K562 (cell line): ENCODE data around the gene RREB1. TPM values are rescaled to one million over a fixed set of nuclear protein-coding genes. Genes with fewer than 3 reads are reported as not detected.

Experiments used
- ATAC-seq: fragments of 200-7000 bp; cut with Tn5 transposase; 3 replicates; pipeline ENCODE4 v1.9.1; 2020; ENCODE audit warnings: moderate library complexity
- BruUV-seq: library from RNA; stranded (reverse); fragments of 400-500 nt; replicated peaks from 2 replicates; lab custom pipeline; 2021; lab: Mats Ljungman, UMichigan
- CTCF ChIA-PET: fragments of 300-600 bp; formaldehyde crosslinking; extraction: SDS; loops from one replicate; lab custom pipeline; 2021; ENCODE audit warnings: low intra/inter-chr PET ratio; lab: Yijun Ruan, JAX
- POLR2A ChIA-PET: fragments of 300-600, 350-650 bp; sonication (Branson Sonifier 250); formaldehyde crosslinking; extraction: SDS; loops from one replicate; lab custom pipeline; 2021; ENCODE audit warnings: antibody characterized with exemption, inconsistent platforms; lab: Yijun Ruan, JAX
- DNase-seq, 4 experiments: peaks; one replicate each; pipeline versions ENCODE4 v3.0.0 to v3.0.0-alpha.2; 2011 to 2018; ENCODE audit warnings: low spot score in 3 of 4, mixed read lengths in 3 of 4; ENCODE audit errors: extremely low read depth in 1 of 4
- FAIRE-seq: peaks from 2 replicates; lab custom pipeline; 2011; peaks lifted over from hg19 to GRCh38; lab: Jason Lieb, UNC
- H2AFZ ChIP-seq: 2 replicates; pipeline ENCODE4 v1.6.0; 2011; ENCODE audit warnings: low read depth, low read length, control low read depth, inconsistent platforms
- H3K27ac ChIP-seq: fragments of 200-600 bp; 3 replicates; pipeline ENCODE4 v1.8.0; 2011; ENCODE audit warnings: low read depth, mild to moderate bottlenecking, control low read depth, inconsistent platforms, low read length, moderate library complexity, mixed read lengths; ENCODE audit errors: extremely low read depth
- H3K27me3 ChIP-seq, 2 experiments: fragments of 300-600 bp in 1 of 2; 2 replicates in 1 of 2; 3 replicates in 1 of 2; pipeline versions ENCODE4 v1.6.0 to v1.8.0; 2011; ENCODE audit warnings: inconsistent platforms in 2 of 2, low read length in 2 of 2, mild to moderate bottlenecking in 1 of 2, mixed read lengths in 1 of 2, moderate library complexity in 1 of 2; ENCODE audit not compliant: control insufficient read depth in 2 of 2, insufficient read depth in 2 of 2
- H3K36me3 ChIP-seq: fragments of 300-600 bp; 3 replicates; pipeline ENCODE4 v1.8.0; 2011; ENCODE audit warnings: mild to moderate bottlenecking, low read length, inconsistent platforms; ENCODE audit not compliant: control insufficient read depth, insufficient read depth
- H3K4me1 ChIP-seq, 2 experiments: fragments of 200-600 bp in 1 of 2; replicated peaks in 1 of 2; 2 replicates in 1 of 2; 3 replicates in 1 of 2; pipeline versions ENCODE4 v1.5.1 to v1.8.0; 2011; ENCODE audit warnings: inconsistent platforms in 2 of 2, low read length in 2 of 2, mild to moderate bottlenecking in 1 of 2, mixed read lengths in 1 of 2, moderate library complexity in 1 of 2; ENCODE audit not compliant: control insufficient read depth in 2 of 2, insufficient read depth in 2 of 2
- H3K4me2 ChIP-seq: 2 replicates; pipeline ENCODE4 v1.6.1; 2011; ENCODE audit warnings: low read length, control low read depth, inconsistent platforms, mixed read lengths; ENCODE audit not compliant: insufficient read depth
- H3K4me3 ChIP-seq: fragments of 200-600 bp; sonication (generic), shearing (Covaris generic); 2 replicates; pipeline ENCODE4 v1.5.1; 2016; ENCODE audit warnings: control low read depth, inconsistent platforms
- H3K79me2 ChIP-seq: fragments of 200-600 bp; 3 replicates; pipeline ENCODE4 v1.8.0; 2011; ENCODE audit warnings: low read length, inconsistent platforms; ENCODE audit not compliant: control insufficient read depth, insufficient read depth
- H3K9ac ChIP-seq, 2 experiments: 2 replicates each; pipeline versions ENCODE4 v1.6.0 to v1.6.1; 2011; ENCODE audit warnings: low read depth in 2 of 2, low read length in 2 of 2, control low read depth in 1 of 2, inconsistent platforms in 1 of 2, mild to moderate bottlenecking in 1 of 2, mixed read lengths in 1 of 2; ENCODE audit not compliant: insufficient read depth in 1 of 2
- H3K9me1 ChIP-seq: one replicate; pipeline ENCODE4 v1.6.0; 2011; ENCODE audit warnings: inconsistent platforms, mild to moderate bottlenecking, low read length, moderate library complexity; ENCODE audit not compliant: control insufficient read depth, insufficient read depth
- H3K9me3 ChIP-seq: replicated peaks from 2 replicates; pipeline ENCODE4 v1.5.1; 2011; ENCODE audit warnings: low read depth, low read length, inconsistent platforms; ENCODE audit not compliant: control insufficient read depth, insufficient read depth
- H4K20me1 ChIP-seq: replicated peaks from 2 replicates; pipeline ENCODE4 v1.6.1; 2011; ENCODE audit warnings: low read length, inconsistent platforms, mixed read lengths; ENCODE audit not compliant: control insufficient read depth, insufficient read depth
- ELF2 ChIP-seq: fragments of 250-450 bp; sonication (Bioruptor Pico); IDR thresholded peaks from 2 replicates; pipeline ENCODE4 v1.5.0; 2021; ENCODE audit warnings: mild to moderate bottlenecking
- ESRRA ChIP-seq: fragments of 450-650 bp; IDR thresholded peaks from 2 replicates; pipeline ENCODE4 v1.6.1; 2014; ENCODE audit warnings: low read depth, mild to moderate bottlenecking, moderate library complexity, borderline replicate concordance
- NUFIP1 ChIP-seq: fragments of 450-650 bp; IDR thresholded peaks from 2 replicates; pipeline ENCODE4 v1.6.1; 2018; ENCODE audit not compliant: partially characterized antibody
- RAD21 ChIP-seq, 2 experiments: fragments of 250-450 bp in 1 of 2; fragments of 450-650 bp in 1 of 2; sonication (Bioruptor Pico) in 1 of 2; formaldehyde crosslinking in 1 of 2; IDR thresholded peaks in 1 of 2; conservative IDR thresholded peaks in 1 of 2; 2 replicates each; pipeline versions ENCODE4 v1.4.0 to v1.8.0; 2020 to 2022; ENCODE audit warnings: mild to moderate bottlenecking in 2 of 2, moderate library complexity in 1 of 2
- ZFP91 ChIP-seq: sonication (generic); formaldehyde crosslinking; IDR thresholded peaks from 2 replicates; pipeline ENCODE4 v1.8.0; 2022; ENCODE audit warnings: mild to moderate bottlenecking, missing genetic modification reagents
- ZNF184 ChIP-seq: sonication (generic); formaldehyde crosslinking; IDR thresholded peaks from 2 replicates; pipeline ENCODE4 v1.5.0; 2020; ENCODE audit warnings: missing genetic modification reagents
- ZNF239 ChIP-seq: fragments of 250-450 bp; sonication (Bioruptor Pico); IDR thresholded peaks from 2 replicates; pipeline ENCODE4 v1.4.0; 2020; ENCODE audit warnings: mild to moderate bottlenecking
- ZNF407 ChIP-seq: fragments of 450-650 bp; IDR thresholded peaks from 2 replicates; pipeline ENCODE4 v1.6.1; 2016; ENCODE audit warnings: low read depth
- ZNF717 ChIP-seq: fragments of 250-450 bp; sonication (Bioruptor Pico); IDR thresholded peaks from 2 replicates; pipeline ENCODE4 v1.5.0; 2021
- WGBS: fragments of 100-300 bp; shearing (Covaris generic); methylation state at CpG from one replicate; pipeline ENCODE4 v1.1.6; 2016; ENCODE audit warnings: low coverage, mixed read lengths; ENCODE audit not compliant: insufficient coverage; ENCODE audit errors: missing lambda C conversion rate; 5-methylcytosine and 5-hydroxymethylcytosine counted together
- in situ Hi-C: fragments of 300-500 bp; cut with MboI; formaldehyde crosslinking; loops from 4 replicates; pipeline ENCODE4 v1.15.0; 2018; ENCODE audit warnings: inconsistent platforms, mixed read lengths
- intact Hi-C: fragments of 100-400 bp; cut with micrococcal nuclease; formaldehyde crosslinking; loops from 2 replicates; pipeline ENCODE4 v1.14.2; 2022
- polyA plus RNA-seq, 8 experiments: library from polyadenylated mRNA; depleted of rRNA in 4 of 8; stranded (reverse) in 5 of 8; unstranded in 3 of 8; fragments of >200 nt; fragmentation: Nextera tagmentation in 2 of 8; fragmentation: Illumina TruSeq in 1 of 8; extraction: Ambion mirVana in 2 of 8; extraction: Trizol in 1 of 8; gene quantifications; 2 replicates each; pipeline versions ENCODE4 v1.2.1 to v1.2.3, GENCODE V29; 2011 to 2014; ENCODE audit warnings: inconsistent platforms in 1 of 8, missing spikeins in 1 of 8
- total RNA-seq, 7 experiments: library from RNA; depleted of rRNA in 6 of 7; stranded (reverse); fragments of >200 nt in 6 of 7; fragmentation: Illumina TruSeq in 2 of 7; extraction: Trizol in 2 of 7; gene quantifications; 2 replicates each; pipeline versions ENCODE4 v1.2.1 to v1.2.3, GENCODE V29; 2011 to 2021; ENCODE audit warnings: low replicate concordance in 1 of 7
- TF ChIP-seq, protein P1 (sequence below): fragments of 250-450 bp; sonication (Bioruptor Pico); IDR thresholded peaks from 2 replicates; pipeline ENCODE4 v1.5.0; 2021

Gene RREB1
- total and polyA plus RNA-seq, 9 of the 15 experiments (the other 6 are each of a cell fraction or from before 2014, with no cell fraction given) = 3.3 to 64.2 (median 19.3) TPM

- POLR2A ChIA-PET = interaction anchor here (0.7 to 3.2 kb wide), 11 partner anchors 9 to 173 kb away, joined by 3 to 14 read pairs (median 4); no protein-coding TSS in a partner anchor
- BruUV-seq = TSS peak; percentile 94
- peak overlapping the region; percentile 78 to 95 for H3K9ac ChIP-seq
- H3K4me3 ChIP-seq = peak overlapping the region; percentile 39
- FAIRE-seq (peak; percentile 52), DNase-seq (peak; percentile 91 to 99 (median 99)), ATAC-seq (peak; percentile 84)
- in situ Hi-C loops (no loop called here), intact Hi-C loops (loop anchor here (2.0 kb wide), 1 partner anchor 34 kb away; the partner anchor contains the start of gene RREB1)
- no peaks in the 10 kb centered on the region for H3K9me3 ChIP-seq
- H3K79me2 ChIP-seq = peaks cover 99% of the 10 kb centered on the region
- CTCF ChIA-PET = no interaction called here
- H2AFZ ChIP-seq = peak overlapping the region; percentile 77
- H3K4me2 ChIP-seq = peak overlapping the region; percentile 77
- WGBS = 1% methylated on average over 47 of the region's 67 CpGs
- no peaks in the 10 kb centered on the region for H4K20me1 ChIP-seq
- no peaks in the 10 kb centered on the region for H3K27me3 ChIP-seq
- peaks cover 45 to 81% of the 10 kb centered on the region in 2 experiments for H3K4me1 ChIP-seq
- H3K36me3 ChIP-seq = peaks cover 16% of the 10 kb centered on the region
- no peaks in the 10 kb centered on the region for H3K9me1 ChIP-seq
- peak overlapping the region; percentile 92 for H3K27ac ChIP-seq
- TF ChIP-seq ESRRA (no peak), ZNF239 (CRISPR knock-in tag) (no peak; the same call in 1 of the 2 replicates), ELF2 (CRISPR knock-in tag) (peak; percentile 70), ZFP91 (CRISPR knock-in tag) (no peak), ZNF407 (no peak), RAD21 (CRISPR knock-in tag; conservative IDR thresholded peaks at IDR 0.05 in 1 of 2, IDR thresholded peaks at IDR 0.05 in 1 of 2) (no peak), NUFIP1 (no peak), ZNF717 (peak; percentile 79; the same call in 1 of the 2 replicates), ZNF184 (CRISPR knock-in tag) (no peak)
- TF ChIP-seq, protein P1, sequence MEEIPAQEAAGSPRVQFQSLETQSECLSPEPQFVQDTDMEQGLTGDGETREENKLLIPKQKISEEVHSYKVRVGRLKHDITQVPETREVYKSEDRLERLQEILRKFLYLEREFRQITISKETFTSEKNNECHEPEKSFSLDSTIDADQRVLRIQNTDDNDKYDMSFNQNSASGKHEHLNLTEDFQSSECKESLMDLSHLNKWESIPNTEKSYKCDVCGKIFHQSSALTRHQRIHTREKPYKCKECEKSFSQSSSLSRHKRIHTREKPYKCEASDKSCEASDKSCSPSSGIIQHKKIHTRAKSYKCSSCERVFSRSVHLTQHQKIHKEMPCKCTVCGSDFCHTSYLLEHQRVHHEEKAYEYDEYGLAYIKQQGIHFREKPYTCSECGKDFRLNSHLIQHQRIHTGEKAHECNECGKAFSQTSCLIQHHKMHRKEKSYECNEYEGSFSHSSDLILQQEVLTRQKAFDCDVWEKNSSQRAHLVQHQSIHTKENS (CRISPR knock-in tag) = no peak
Measured at GRCh38 chr6:7140631-7141378, 33.0 kb downstream of the RREB1 start.
